Muscle of leg (tissue), 11 donors: ENCODE measurements around the gene SPAG17. TPM values are rescaled to one million over a fixed set of nuclear protein-coding genes. Genes with fewer than 3 reads are reported as not detected.

Experiments used
- DNase-seq: peaks from one replicate; pipeline ENCODE4 v3.0.0; 2013
- H3K27ac ChIP-seq: one replicate; pipeline ENCODE4 v1.5.1; 2013; ENCODE audit warnings: mild to moderate bottlenecking, low read length, control low read depth
- H3K27me3 ChIP-seq: one replicate; pipeline ENCODE4 v1.6.1; 2013; ENCODE audit warnings: low read length; ENCODE audit not compliant: control insufficient read depth, insufficient read depth
- H3K36me3 ChIP-seq: one replicate; pipeline ENCODE4 v1.6.1; 2013; ENCODE audit warnings: low read length; ENCODE audit not compliant: control insufficient read depth, insufficient read depth
- H3K4me1 ChIP-seq: one replicate; pipeline ENCODE4 v1.6.1; 2013; ENCODE audit warnings: low read length; ENCODE audit not compliant: control insufficient read depth, insufficient read depth
- H3K4me3 ChIP-seq: one replicate; pipeline ENCODE4 v1.5.1; 2013; ENCODE audit warnings: low read length, control low read depth
- H3K9me3 ChIP-seq: replicated peaks from 2 replicates; pipeline ENCODE4 v1.6.1; 2013; ENCODE audit warnings: low read depth, low read length; ENCODE audit not compliant: control insufficient read depth
- WGBS: methylation state at CpG from one replicate; pipeline ENCODE4 v1.1.5; 2013; ENCODE audit warnings: missing lambda C conversion rate; ENCODE audit not compliant: insufficient coverage; 5-methylcytosine and 5-hydroxymethylcytosine counted together
- polyA plus RNA-seq, 8 donors: library from polyadenylated mRNA; unstranded; fragments of 120-200 nt; gene quantifications; one replicate each; pipeline versions ENCODE4 v1.2.1 to v1.2.3, GENCODE V29; 2013; ENCODE audit warnings: inconsistent platforms in 1 of 8, low replicate concordance in 1 of 8; ENCODE audit not compliant: insufficient read length in 8 of 8, insufficient read depth in 1 of 8
- total RNA-seq: library from RNA; stranded (reverse); fragments of 120-200 nt; gene quantifications from one replicate; pipeline ENCODE4 v1.2.4, GENCODE V29; 2013

The SPAG17 gene
- total and polyA plus RNA-seq, 9 donors: 0.76 to 4.4 (median 1.6) TPM

- WGBS: no CpG with 5 or more reads among the region's 1 CpG
- H3K27me3 ChIP-seq: no peaks in the 10 kb centered on the region
- no peaks in the 10 kb centered on the region for H3K9me3 ChIP-seq
- peak; percentile 81 for DNase-seq
- H3K4me1 ChIP-seq: peaks cover 11% of the 10 kb centered on the region
- H3K27ac ChIP-seq: peak overlapping the region; percentile 45
- H3K4me3 ChIP-seq: no peak overlapping the region
- H3K36me3 ChIP-seq: no peaks in the 10 kb centered on the region
Measured at GRCh38 chr1:118147522-118147921, 37.5 kb downstream of the SPAG17 start.

GRCh38 chr1:118145721-118146120 lies 39.3 kb downstream of the SPAG17 start:
- no peak for DNase-seq
- no peaks in the 10 kb centered on the region for H3K9me3 ChIP-seq
- whole genome bisulfite sequencing: no CpG with 5 or more reads among the region's 2 CpGs
- H3K4me3 ChIP-seq: no peak overlapping the region
- no peaks in the 10 kb centered on the region for H3K27me3 ChIP-seq
- H3K27ac ChIP-seq: no peak overlapping the region
- no peaks in the 10 kb centered on the region for H3K36me3 ChIP-seq
- H3K4me1 ChIP-seq: peaks cover 11% of the 10 kb centered on the region

GRCh38 chr1:118144684-118145083 lies 40.3 kb downstream of the SPAG17 start:
- H3K27ac ChIP-seq: peak overlapping the region; percentile 84
- H3K36me3 ChIP-seq: no peaks in the 10 kb centered on the region
- 11% methylated on average over 5 of the region's 7 CpGs for WGBS
- H3K4me3 ChIP-seq: no peak overlapping the region
- peak; percentile 95 for DNase-seq
- H3K4me1 ChIP-seq: peaks cover 11% of the 10 kb centered on the region
- no peaks in the 10 kb centered on the region for H3K27me3 ChIP-seq
- H3K9me3 ChIP-seq: no peaks in the 10 kb centered on the region

- 80% methylated on average over 1 of the region's 2 CpGs for WGBS
- Histone ChIP-seq H3K4me3 (no peak overlapping the region), H3K36me3 (no peaks in the 10 kb centered on the region), H3K27me3 (no peaks in the 10 kb centered on the region), H3K9me3 (no peaks in the 10 kb centered on the region), H3K4me1 (peaks cover 11% of the 10 kb centered on the region), H3K27ac (peak overlapping the region; percentile 84)
- no peak for DNase-seq
Measured at GRCh38 chr1:118143831-118144230, 41.2 kb downstream of the SPAG17 start.

- no CpG with 5 or more reads among the region's 1 CpG for WGBS
- no peak overlapping the region for H3K4me3 ChIP-seq
Measured at GRCh38 chr1:118143121-118143520, 41.9 kb downstream of the SPAG17 start.

GRCh38 chr1:118142546-118142945 lies 42.5 kb downstream of the SPAG17 start:
- Histone ChIP-seq H3K4me1 (peaks cover 9% of the 10 kb centered on the region), H3K36me3 (no peaks in the 10 kb centered on the region), H3K4me3 (no peak overlapping the region), H3K9me3 (no peaks in the 10 kb centered on the region), H3K27me3 (no peaks in the 10 kb centered on the region), H3K27ac (no peak overlapping the region)
- no peak for DNase-seq
- WGBS: no CpG with 5 or more reads among the region's 3 CpGs

More at GRCh38 chr1:118143121-118143520, 41.9 kb downstream of the SPAG17 start:
- Histone ChIP-seq H3K27me3 (no peaks in the 10 kb centered on the region), H3K4me1 (peaks cover 11% of the 10 kb centered on the region), H3K9me3 (no peaks in the 10 kb centered on the region), H3K36me3 (no peaks in the 10 kb centered on the region), H3K27ac (no peak overlapping the region)
- no peak for DNase-seq

- Histone ChIP-seq H3K36me3 (no peaks in the 10 kb centered on the region), H3K4me3 (no peak overlapping the region), H3K27me3 (no peaks in the 10 kb centered on the region), H3K9me3 (no peaks in the 10 kb centered on the region), H3K4me1 (peaks cover 18% of the 10 kb centered on the region), H3K27ac (peak overlapping the region; percentile 38)
- no CpG with 5 or more reads among the region's 3 CpGs for WGBS
- DNase-seq: peak; percentile 74
Measured at GRCh38 chr1:118137900-118138299, 47.1 kb downstream of the SPAG17 start.

- H3K4me1 ChIP-seq: peaks cover 18% of the 10 kb centered on the region
- H3K27ac ChIP-seq: peak overlapping the region; percentile 77
- H3K36me3 ChIP-seq: no peaks in the 10 kb centered on the region
- H3K4me3 ChIP-seq: no peak overlapping the region
- no peaks in the 10 kb centered on the region for H3K27me3 ChIP-seq
- no peaks in the 10 kb centered on the region for H3K9me3 ChIP-seq
- peak; percentile 93 for DNase-seq
- WGBS: 0% methylated on average over 1 of the region's 8 CpGs
Measured at GRCh38 chr1:118136187-118136941, 48.7 kb downstream of the SPAG17 start.

- DNase-seq: no peak
- H3K4me1 ChIP-seq: peaks cover 17% of the 10 kb centered on the region
- H3K9me3 ChIP-seq: no peaks in the 10 kb centered on the region
- WGBS: 91% methylated on average over 4 of the region's 5 CpGs
- no peak overlapping the region for H3K4me3 ChIP-seq
- no peaks in the 10 kb centered on the region for H3K27me3 ChIP-seq
- H3K27ac ChIP-seq: no peak overlapping the region
- H3K36me3 ChIP-seq: no peaks in the 10 kb centered on the region
Measured at GRCh38 chr1:118132000-118132399, 53.0 kb downstream of the SPAG17 start.

- DNase-seq: no peak
- no peaks in the 10 kb centered on the region for H3K36me3 ChIP-seq
- H3K27ac ChIP-seq: no peak overlapping the region
- H3K9me3 ChIP-seq: no peaks in the 10 kb centered on the region
- H3K4me1 ChIP-seq: peaks cover 5% of the 10 kb centered on the region
- H3K27me3 ChIP-seq: no peaks in the 10 kb centered on the region
- H3K4me3 ChIP-seq: no peak overlapping the region
- WGBS: 86% methylated on average over 1 of the region's 1 CpG
Measured at GRCh38 chr1:118128761-118129160, 56.3 kb downstream of the SPAG17 start.
